Glomerular visceral epithelial cell (primary cell): ENCODE data around the gene STRBP.
"Not testable (repeated sequence)": the region's sequence is repeated elsewhere in the genome, so short reads cannot be mapped to it uniquely, and the experiment has no call there.

Source experiments
- DNase-seq: peaks from one replicate; pipeline ENCODE4 v3.0.0-alpha.2; 2016; ENCODE audit errors: extremely low spot score

The STRBP gene

GRCh38 chr9:123191680-123192079, 76.7 kb downstream of the STRBP start:
- DNase-seq: no peak

DNA sequence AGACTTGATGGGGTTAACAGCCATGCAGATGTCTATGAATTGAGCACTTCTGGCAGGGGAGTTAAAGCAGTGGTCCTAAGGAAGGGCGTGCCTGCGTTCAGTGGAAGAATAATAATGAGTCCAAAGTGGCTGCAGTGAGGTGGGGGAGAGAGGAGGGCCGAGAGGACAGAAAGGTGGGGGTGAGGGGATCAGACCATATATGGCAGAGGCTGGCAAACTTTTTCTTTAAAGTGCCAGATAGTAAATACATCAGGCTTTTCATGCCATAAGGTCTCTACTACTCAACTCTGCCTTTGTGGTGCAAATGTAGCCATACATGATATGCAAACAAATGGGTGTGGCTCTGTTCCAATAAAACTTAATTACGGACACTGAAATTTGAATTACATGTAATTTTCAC, 77.1 kb downstream of the STRBP start:
- no peak for DNase-seq

DNA sequence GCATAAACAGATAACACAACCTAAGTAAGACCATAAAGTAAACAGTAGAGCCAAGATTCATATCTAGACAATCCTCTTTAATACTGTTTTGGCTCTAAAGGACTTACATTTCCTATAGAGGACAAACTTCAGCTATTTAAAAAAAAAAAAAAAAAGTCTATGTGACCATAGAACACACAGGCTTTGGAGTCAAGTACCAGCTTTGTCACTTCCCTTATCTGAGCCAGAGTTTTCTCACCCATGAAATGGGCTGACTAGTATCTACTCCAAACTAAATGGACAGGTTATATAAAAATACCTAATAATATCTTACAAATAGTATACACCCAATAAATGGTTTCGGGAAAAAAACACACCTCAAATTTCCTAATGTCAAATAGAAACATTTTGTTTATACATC, 81.3 kb downstream of the STRBP start:
- no peak for DNase-seq

DNA sequence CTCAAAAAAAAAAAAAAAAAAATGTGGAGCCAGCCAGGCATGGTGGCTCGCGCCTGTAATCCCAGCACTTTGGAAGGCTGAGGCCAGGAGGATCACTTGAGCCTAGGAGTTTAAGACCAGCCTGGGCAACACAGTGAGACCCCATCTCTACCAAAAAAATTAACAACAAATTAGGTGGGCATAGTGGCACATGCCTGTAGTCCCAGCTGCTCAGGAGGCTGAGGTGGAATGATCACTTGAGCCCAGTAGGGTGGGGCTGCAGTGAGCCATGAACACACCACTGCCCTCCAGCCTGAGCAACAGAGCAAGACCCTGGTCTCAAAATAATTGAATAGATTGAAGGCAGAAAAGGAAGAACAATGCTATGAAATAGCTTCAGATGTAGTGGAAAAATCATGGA, 82.4 kb downstream of the STRBP start:
- DNase-seq: not testable (repeated sequence)

- no peak for DNase-seq
Observed at GRCh38 chr9:123176949-123177348, 91.4 kb downstream of the STRBP start.

DNA sequence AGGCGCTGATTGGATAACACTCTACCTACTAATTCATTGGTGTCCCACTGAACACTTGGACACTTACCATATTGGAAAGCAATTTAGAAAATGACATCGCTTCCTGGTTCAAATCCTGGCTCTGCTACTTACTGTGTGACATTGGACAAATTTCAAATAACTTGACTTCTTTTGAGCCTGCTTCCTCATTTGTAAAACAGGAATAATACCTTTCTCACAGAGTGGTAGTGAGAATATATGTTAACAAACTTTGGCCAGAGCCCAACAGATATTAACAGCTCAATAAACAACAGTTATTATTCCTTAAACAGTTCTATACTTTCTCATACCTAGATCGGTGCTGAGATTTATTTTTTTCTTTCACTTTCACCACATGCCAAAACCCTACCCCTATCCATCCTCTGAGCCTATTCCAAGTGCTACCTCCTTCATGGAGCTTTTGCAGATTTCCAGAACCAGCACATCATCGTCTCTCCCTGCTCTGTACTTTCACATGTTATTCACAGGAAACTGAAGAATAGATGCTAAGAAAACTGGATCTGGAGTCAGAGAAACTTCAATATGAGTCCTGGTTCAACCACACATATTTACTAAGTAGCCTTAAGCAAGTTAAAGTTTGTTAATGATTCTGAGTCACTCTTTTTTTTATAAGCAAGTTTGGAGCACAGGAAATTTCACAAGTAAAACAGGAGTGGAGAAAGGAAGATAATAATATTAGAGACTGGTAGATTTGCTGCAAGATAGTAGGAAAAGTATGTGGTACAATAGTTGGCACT, 92.3 kb downstream of the STRBP start:
- no peak for DNase-seq

GRCh38 chr9:123174887-123175518, 93.4 kb downstream of the STRBP start:
- DNase-seq: no peak

DNA sequence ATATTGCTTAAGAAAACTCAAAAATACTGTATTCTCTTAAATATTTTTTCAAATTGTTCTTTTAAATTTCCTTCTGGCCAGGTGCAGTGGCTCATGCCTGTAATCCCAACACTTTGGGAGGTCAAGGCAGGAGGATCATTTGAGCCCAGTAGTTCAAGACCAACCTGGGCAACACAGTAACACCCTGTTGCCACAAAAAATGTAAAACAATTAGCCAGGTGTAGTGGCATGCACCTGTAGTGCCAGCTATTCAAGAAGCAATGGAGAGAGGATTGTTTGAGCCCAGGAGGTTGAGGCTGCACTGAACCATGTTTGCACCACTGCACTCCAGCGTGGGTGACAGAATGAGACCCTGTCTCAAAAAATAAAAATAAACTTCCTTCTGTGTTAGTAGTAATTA, 94.3 kb downstream of the STRBP start:
- DNase-seq: no peak

GRCh38 chr9:123169926-123170325, 98.5 kb downstream of the STRBP start:
- no peak for DNase-seq

DNA sequence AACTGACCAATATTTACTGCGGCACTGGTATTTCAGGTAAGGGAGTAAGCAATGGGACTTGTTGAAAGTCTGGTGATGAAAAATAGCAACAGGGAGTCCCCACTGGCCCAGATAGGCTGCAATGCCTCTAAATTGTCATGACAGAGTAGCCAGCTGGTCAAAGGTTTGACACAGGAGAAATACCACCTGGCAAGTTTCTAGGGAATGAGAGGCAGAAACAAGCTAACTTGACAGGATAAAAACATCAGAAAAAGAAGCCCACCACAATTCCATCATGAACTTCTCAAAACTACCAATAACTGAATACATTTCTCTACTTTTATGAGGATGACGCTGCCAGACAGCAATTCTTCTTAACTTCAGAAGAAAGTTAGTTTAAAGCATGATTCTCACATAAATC, 99.8 kb downstream of the STRBP start:
- no peak for DNase-seq

GRCh38 chr9:123167474-123167873, 100.9 kb downstream of the STRBP start:
- DNase-seq: no peak

DNA sequence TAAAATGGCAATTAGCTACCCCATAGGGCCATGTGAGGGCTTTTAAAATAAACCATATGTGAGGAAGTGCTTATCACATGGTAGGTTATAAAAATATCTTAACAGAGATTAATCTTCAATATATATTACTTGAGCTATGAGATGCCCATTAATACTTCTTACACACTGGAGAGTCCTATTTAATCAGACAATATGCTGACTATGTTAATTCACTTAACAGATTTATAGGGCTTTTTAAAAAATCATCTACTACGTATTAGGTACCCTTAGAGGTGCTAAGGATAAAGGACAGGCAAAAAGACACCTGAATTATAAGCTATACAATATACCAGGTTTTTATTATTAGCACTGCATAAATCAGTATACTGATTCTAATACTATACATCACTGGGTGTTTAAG, 102.6 kb downstream of the STRBP start:
- DNase-seq: no peak

GRCh38 chr9:123164285-123164684, 104.1 kb downstream of the STRBP start:
- no peak for DNase-seq

DNA sequence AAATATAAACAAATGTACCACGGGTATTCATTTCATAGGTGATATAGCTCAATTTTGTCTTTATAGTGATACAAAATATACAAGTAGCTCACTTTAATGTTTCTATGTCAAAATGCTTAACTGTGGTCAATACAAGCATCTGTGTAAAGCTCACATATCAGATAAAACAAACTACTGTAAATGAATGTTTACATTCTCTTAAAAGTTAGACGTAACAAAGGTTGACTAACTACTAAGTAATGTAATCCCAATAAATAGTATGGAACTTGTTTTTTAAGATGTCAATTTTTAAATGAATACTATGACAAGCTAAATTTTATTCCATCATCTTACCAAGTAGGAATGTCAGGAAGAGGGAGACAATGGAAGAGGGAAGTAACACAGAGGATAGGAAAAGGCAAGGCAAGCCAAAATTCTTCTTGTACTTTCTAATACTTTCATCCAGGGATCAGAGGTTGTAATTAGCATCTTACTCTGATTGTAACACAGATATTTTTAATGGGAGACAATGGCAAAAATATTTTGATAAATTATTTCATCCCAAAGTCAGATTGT, 105.5 kb downstream of the STRBP start:
- no peak for DNase-seq

DNA sequence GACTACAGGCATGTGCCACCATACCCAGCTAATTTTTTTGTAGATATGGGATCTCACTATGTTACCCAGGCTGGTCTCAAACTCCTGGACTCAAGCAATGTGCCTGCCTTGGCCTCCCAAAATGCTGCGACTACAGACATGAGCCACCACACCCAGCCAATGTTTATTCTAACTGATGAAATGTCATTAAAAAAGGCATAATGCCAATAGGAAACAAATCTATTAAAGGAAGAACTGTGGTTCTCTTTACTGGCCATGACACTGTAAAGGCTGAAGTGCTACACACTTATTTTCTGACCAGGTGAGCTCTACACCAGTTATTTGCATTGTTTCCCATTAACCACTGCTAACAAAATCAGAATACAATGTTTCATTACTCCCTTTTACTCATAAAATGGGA, 106.0 kb downstream of the STRBP start:
- DNase-seq: no peak

- no peak for DNase-seq
Observed at GRCh38 chr9:123157221-123157620, 111.2 kb downstream of the STRBP start.

DNA sequence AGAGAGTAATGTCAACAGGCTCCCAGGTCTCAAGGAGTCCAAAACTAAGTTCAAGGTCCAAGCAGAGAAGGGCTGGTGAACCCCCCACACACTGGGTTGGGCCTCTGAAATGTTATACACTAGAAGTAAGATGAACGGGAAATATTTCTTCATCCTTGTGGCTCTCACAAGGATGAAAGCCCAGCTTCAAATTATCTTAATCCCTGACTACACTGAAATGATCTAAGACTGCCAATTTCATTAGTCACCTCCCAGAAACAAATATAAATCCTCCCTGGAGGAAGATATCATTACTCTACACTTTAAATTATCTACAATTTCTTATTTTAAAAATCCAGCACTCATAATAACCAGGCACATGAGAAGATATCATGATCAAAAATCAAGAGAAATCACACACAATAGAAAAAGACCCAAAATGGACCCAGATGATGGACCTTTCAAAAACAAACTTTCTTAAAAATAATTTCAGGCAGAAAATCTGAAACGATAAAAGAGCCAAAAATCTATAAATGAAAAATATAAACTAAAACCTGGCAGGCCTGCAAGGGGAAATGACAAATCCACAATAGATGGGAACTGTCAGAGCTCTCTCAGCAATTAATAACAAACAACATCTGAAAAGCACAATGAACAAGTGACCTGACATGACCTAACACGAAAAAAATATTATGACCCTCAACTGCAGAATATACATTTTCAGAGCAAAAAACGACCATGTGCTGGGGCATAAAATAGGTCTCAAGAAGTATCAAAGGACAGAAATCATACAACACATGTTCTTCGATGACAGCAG, 117.5 kb downstream of the STRBP start:
- DNase-seq: no peak

- DNase-seq: no peak
Observed at GRCh38 chr9:123149067-123149466, 119.3 kb downstream of the STRBP start.

DNA sequence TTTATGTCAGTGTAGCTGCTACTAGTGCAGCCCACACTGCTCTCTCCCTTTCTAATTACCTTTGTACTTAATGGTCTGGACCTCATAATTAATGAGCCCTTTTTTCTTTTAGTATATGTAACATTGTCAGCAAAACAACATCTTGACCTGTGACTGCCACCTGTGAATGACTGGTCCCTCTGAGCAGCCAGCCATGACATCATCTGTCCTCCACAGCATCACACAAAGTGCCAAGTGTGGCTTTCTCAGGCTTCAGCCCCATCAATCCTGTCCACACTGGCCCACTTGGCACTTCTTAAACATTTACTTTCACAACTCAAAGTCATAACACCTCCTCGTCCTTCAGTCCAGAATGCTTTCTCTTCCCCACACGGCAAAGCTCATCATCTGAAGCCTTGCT, 130.2 kb downstream of the STRBP start:
- no peak for DNase-seq

DNA sequence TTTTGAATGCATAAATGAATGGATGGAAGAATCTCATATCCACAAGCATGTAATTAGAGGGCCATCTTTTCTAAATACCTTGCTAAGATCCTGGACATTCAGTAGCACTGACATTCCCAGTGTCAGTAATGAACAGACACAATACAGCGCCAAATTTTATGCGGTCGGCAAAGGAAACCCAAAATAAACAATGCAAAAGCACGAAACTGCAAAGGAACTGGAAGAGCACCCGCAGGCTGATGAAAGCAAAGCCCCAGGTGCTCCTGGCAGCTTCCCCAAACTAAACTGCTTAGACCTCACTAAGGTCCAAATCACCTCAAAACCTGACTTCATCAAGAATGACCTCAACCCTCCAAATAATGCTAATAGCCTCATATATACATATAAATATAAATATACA, 133.0 kb downstream of the STRBP start:
- DNase-seq: no peak

DNA sequence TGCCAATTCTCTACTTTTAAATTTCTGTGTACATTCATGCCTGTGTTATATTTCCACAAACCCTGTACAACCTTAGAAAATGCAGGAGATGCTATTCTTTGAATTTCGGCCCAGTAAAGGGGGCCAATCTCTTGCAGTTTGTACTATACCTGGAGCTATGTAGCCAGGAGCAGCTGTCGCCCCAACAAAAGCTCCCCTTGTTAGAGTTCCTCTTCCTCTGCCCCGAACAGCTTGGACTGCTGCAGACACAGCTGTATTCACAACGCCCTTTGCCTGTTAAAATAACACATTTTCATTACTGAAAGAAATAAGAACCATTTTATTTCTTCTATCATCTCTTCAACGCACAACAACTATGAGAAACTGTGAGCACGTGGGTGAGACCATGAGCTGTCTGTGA, 135.7 kb downstream of the STRBP start:
- DNase-seq: no peak

- DNase-seq: no peak
Observed at GRCh38 chr9:123131993-123132392, 136.4 kb downstream of the STRBP start.

DNA sequence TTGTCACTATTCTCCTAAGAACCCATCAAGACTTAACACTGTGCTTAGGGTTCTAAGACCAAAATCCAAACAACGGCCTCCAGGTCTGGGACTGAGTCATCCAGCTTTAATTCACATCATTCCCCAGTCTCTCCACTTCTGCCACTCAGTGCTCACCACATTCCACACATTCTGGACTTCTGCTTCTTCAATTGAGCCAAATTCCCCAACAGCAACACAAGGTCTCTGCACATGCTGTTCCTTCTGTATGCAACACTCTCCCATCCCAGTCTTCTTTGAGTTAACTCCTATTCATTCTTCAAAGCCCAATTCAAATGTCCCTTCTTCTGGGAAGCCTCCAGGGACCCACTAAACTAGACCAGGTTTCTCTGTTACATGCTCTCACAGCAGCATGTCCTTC, 137.1 kb downstream of the STRBP start:
- peak; percentile 54 for DNase-seq
